B cell (primary cell): ENCODE data around the gene AUP1. TPM values are rescaled to one million over a fixed set of nuclear protein-coding genes. Genes with fewer than 3 reads are reported as not detected.

Experiments used
- ATAC-seq: fragments of 200-7000 bp; cut with Tn5 transposase; one replicate; pipeline ENCODE4 v1.10.0; 2021; ENCODE audit warnings: low read depth, mild to moderate bottlenecking, moderate number of reproducible peaks, moderate library complexity
- CTCF ChIA-PET: fragments of 350-600 bp; sonication (Branson Sonifier 250); formaldehyde crosslinking; loops from one replicate; lab custom pipeline; 2021; ENCODE audit warnings: antibody characterized with exemption, inconsistent platforms; lab: Charles Lee
- POLR2A ChIA-PET: fragments of 350-600 bp; sonication (Branson Sonifier 250); formaldehyde crosslinking; loops from one replicate; lab custom pipeline; 2021; ENCODE audit warnings: antibody characterized with exemption; lab: Charles Lee
- DNase-seq: peaks from one replicate; pipeline ENCODE4 v3.0.0; 2013
- H2AFZ ChIP-seq: 2 replicates; pipeline ENCODE4 v1.6.1; 2012; ENCODE audit warnings: mild to moderate bottlenecking, low read depth, low read length; ENCODE audit not compliant: insufficient read depth, poor library complexity, severe bottlenecking
- H3K27ac ChIP-seq, 2 donors: 1 replicate in 1 of 2; 2 replicates in 1 of 2; pipeline ENCODE4 v1.5.1; 2012 to 2013; ENCODE audit warnings: low read length in 2 of 2, mild to moderate bottlenecking in 2 of 2, moderate library complexity in 1 of 2
- H3K27me3 ChIP-seq, 4 experiments: fragments of 200-600 bp in 1 of 4; sonication (generic) in 1 of 4; replicated peaks in 1 of 4; 1 replicate in 2 of 4; 2 replicates in 2 of 4; pipeline versions ENCODE4 v1.6.1 to v1.7.0; 2013 to 2016; ENCODE audit warnings: low read length in 3 of 4, mild to moderate bottlenecking in 2 of 4, mixed read lengths in 1 of 4, moderate library complexity in 1 of 4; ENCODE audit not compliant: insufficient read depth in 4 of 4, control insufficient read depth in 3 of 4; ENCODE audit errors: control extremely low read depth in 1 of 4
- H3K36me3 ChIP-seq, 2 experiments: replicated peaks in 1 of 2; 1 replicate in 1 of 2; 2 replicates in 1 of 2; pipeline versions ENCODE4 v1.6.1 to v1.7.1; 2013; ENCODE audit warnings: low read length in 1 of 2; ENCODE audit not compliant: insufficient read depth in 2 of 2, control insufficient read depth in 1 of 2; ENCODE audit errors: control extremely low read depth in 1 of 2, extremely low read depth in 1 of 2
- H3K4me1 ChIP-seq, 2 donors: fragments of 200-600 bp in 1 of 2; sonication (generic) in 1 of 2; 1 replicate in 1 of 2; 2 replicates in 1 of 2; pipeline versions ENCODE4 v1.5.1 to v1.6.1; 2013 to 2017; ENCODE audit warnings: low read length in 2 of 2; ENCODE audit not compliant: control insufficient read depth in 2 of 2, insufficient read depth in 2 of 2
- H3K4me2 ChIP-seq: replicated peaks from 2 replicates; pipeline ENCODE3; 2012; ENCODE audit warnings: mild to moderate bottlenecking, low read depth, low read length; ENCODE audit not compliant: poor library complexity, severe bottlenecking
- H3K4me3 ChIP-seq, 5 experiments: fragments of 200-600 bp in 1 of 5; sonication (generic) in 1 of 5; 1 replicate in 3 of 5; 2 replicates in 2 of 5; pipeline versions ENCODE4 v1.5.1 to v1.7.0; 2011 to 2016; ENCODE audit warnings: low read length in 4 of 5, mild to moderate bottlenecking in 4 of 5, low read depth in 2 of 5, control low read depth in 1 of 5, moderate library complexity in 1 of 5; ENCODE audit not compliant: insufficient read depth in 1 of 5; ENCODE audit errors: control extremely low read depth in 1 of 5, extremely low read depth in 1 of 5
- H3K79me2 ChIP-seq: fragments of 200-600 bp; sonication (generic); one replicate; pipeline ENCODE4 v1.6.0; 2016; ENCODE audit warnings: low read length; ENCODE audit not compliant: control insufficient read depth, insufficient read depth
- H3K9ac ChIP-seq: fragments of 200-600 bp; sonication (generic); 2 replicates; pipeline ENCODE4 v1.6.1; 2017; ENCODE audit warnings: mild to moderate bottlenecking, low read length, moderate library complexity
- H3K9me3 ChIP-seq, 3 donors: one replicate each; pipeline versions ENCODE4 v1.6.1 to v1.7.1; 2013; ENCODE audit warnings: low read length in 2 of 3; ENCODE audit not compliant: control insufficient read depth in 2 of 3, insufficient read depth in 1 of 3; ENCODE audit errors: control extremely low read depth in 1 of 3
- H4K20me1 ChIP-seq: 2 replicates; pipeline ENCODE4 v1.6.0; 2012; ENCODE audit warnings: mild to moderate bottlenecking, low read length; ENCODE audit not compliant: insufficient read depth, control insufficient read depth, poor library complexity, severe bottlenecking
- H3K27ac Mint-ChIP-seq: one replicate; pipeline ENCODE4 v1.8.0; 2021; ENCODE audit warnings: mixed read lengths
- H3K27me3 Mint-ChIP-seq: one replicate; pipeline ENCODE4 v1.8.0; 2021; ENCODE audit warnings: mixed read lengths
- H3K4me1 Mint-ChIP-seq: one replicate; pipeline ENCODE4 v1.8.0; 2021; ENCODE audit warnings: mixed read lengths
- H3K4me3 Mint-ChIP-seq: one replicate; pipeline ENCODE4 v1.8.0; 2021; ENCODE audit warnings: mixed read lengths
- H3K9me3 Mint-ChIP-seq: one replicate; pipeline ENCODE4 v1.8.0; 2022; ENCODE audit warnings: mixed read lengths; ENCODE audit not compliant: insufficient read depth
- CTCF ChIP-seq: fragments of 200-600 bp; IDR thresholded peaks from one replicate; pipeline ENCODE4 v1.8.0; 2022; ENCODE audit warnings: antibody characterized with exemption, mild to moderate bottlenecking
- EZH2 ChIP-seq: IDR thresholded peaks from 2 replicates; pipeline ENCODE4 v1.6.1; 2012; ENCODE audit warnings: borderline replicate concordance, low read depth, mild to moderate bottlenecking, moderate library complexity, low read length; ENCODE audit not compliant: insufficient read depth, poor library complexity, severe bottlenecking
- WGBS: methylation state at CpG from one replicate; pipeline ENCODE4 v1.1.5; 2013; ENCODE audit warnings: missing lambda C conversion rate; ENCODE audit not compliant: insufficient coverage; 5-methylcytosine and 5-hydroxymethylcytosine counted together
- intact Hi-C: fragments of 100-400 bp; cut with micrococcal nuclease; formaldehyde crosslinking; loops from one replicate; pipeline ENCODE4 v1.10.0; 2022
- polyA plus RNA-seq: library from polyadenylated mRNA; depleted of rRNA; stranded (reverse); fragments of >200 nt; gene quantifications from 2 replicates; pipeline ENCODE4 v1.2.3, GENCODE V29; 2012
- total RNA-seq, 2 donors: library from RNA; stranded (reverse); fragments of 120-200 nt in 1 of 2; gene quantifications; 1 replicate in 1 of 2; 2 replicates in 1 of 2; pipeline versions ENCODE4 v1.2.3 to v1.2.4, GENCODE V29; 2013 to 2022

Gene AUP1
- total and polyA plus RNA-seq, 2 donors (not counting 1 experiment from before 2014, with no cell fraction given): 201 to 525 TPM

- Mint-ChIP-seq H3K4me3 (no peak overlapping the region), H3K27ac (no peak overlapping the region), H3K9me3 (no peaks in the 10 kb centered on the region), H3K4me1 (peaks cover 4% of the 10 kb centered on the region), H3K27me3 (no peaks in the 10 kb centered on the region)
- H3K79me2 ChIP-seq: peaks cover 26% of the 10 kb centered on the region
- DNase-seq: no peak
- H3K36me3 ChIP-seq: peaks cover 0 to 72% of the 10 kb centered on the region in 2 experiments
- H3K4me2 ChIP-seq: no peak overlapping the region
- H3K27me3 ChIP-seq: no peaks in the 10 kb centered on the region
- H3K27ac ChIP-seq: no peak overlapping the region
- no peak for ATAC-seq
- CTCF ChIA-PET: interaction anchor here (1.3 kb wide), 1 partner anchor 12 kb away, joined by 3 read pairs; no protein-coding TSS in a partner anchor
- no peaks in the 10 kb centered on the region for H3K4me1 ChIP-seq
- no peak overlapping the region for H3K4me3 ChIP-seq
- no peaks in the 10 kb centered on the region for H3K9me3 ChIP-seq
- POLR2A ChIA-PET: no interaction called here
- no peak for TF ChIP-seq EZH2
- TF ChIP-seq CTCF: no peak
- no peak overlapping the region for H3K9ac ChIP-seq
- H2AFZ ChIP-seq: no peak overlapping the region
- H4K20me1 ChIP-seq: peaks cover 36% of the 10 kb centered on the region
- intact Hi-C loops: no loop called here
- no CpG with 5 or more reads among the region's 9 CpGs for WGBS
Observed at GRCh38 chr2:74489906-74490305, 39.6 kb downstream of the AUP1 start.

- H3K4me3 ChIP-seq: no peak overlapping the region
- H3K9ac ChIP-seq: no peak overlapping the region
- H3K4me3 Mint-ChIP-seq: no peak overlapping the region
- no peaks in the 10 kb centered on the region for H3K27me3 Mint-ChIP-seq
- H3K36me3 ChIP-seq: peaks cover 0 to 65% of the 10 kb centered on the region in 2 experiments
- H3K9me3 ChIP-seq: no peaks in the 10 kb centered on the region
- no peak overlapping the region for H3K27ac Mint-ChIP-seq
- CTCF ChIA-PET: interaction anchor here (0.9 to 1.3 kb wide), 3 partner anchors 13 to 99 kb away, joined by 3 read pairs; no protein-coding TSS in a partner anchor
- H3K9me3 Mint-ChIP-seq: no peaks in the 10 kb centered on the region
- peaks cover 35% of the 10 kb centered on the region for H3K79me2 ChIP-seq
- no peaks in the 10 kb centered on the region for H3K27me3 ChIP-seq
- no peak for ATAC-seq
- no peak overlapping the region for H2AFZ ChIP-seq
- no peak for TF ChIP-seq CTCF
- TF ChIP-seq EZH2: no peak
- H3K4me1 Mint-ChIP-seq: peaks cover 6% of the 10 kb centered on the region
- WGBS: 97% methylated on average over 6 of the region's 9 CpGs
- intact Hi-C loops: no loop called here
- POLR2A ChIA-PET: no interaction called here
- H4K20me1 ChIP-seq: peaks cover 40% of the 10 kb centered on the region
- DNase-seq: no peak
- H3K4me2 ChIP-seq: no peak overlapping the region
- H3K27ac ChIP-seq: no peak overlapping the region
- peaks cover under 1 to 4% of the 10 kb centered on the region in 2 donors for H3K4me1 ChIP-seq
Observed at GRCh38 chr2:74488643-74489481, 40.6 kb downstream of the AUP1 start.
